Adrenal gland (tissue), 12 donors: ENCODE data around the gene CBL. TPM values are rescaled to one million over a fixed set of nuclear protein-coding genes. Genes with fewer than 3 reads are reported as not detected.

Experiments used
- DNase-seq, 7 donors: peaks; one replicate each; pipeline ENCODE4 v3.0.0-alpha.2; 2019 to 2020
- H3K27ac ChIP-seq, 5 donors: fragments of 200-600 bp; sonication (generic) in 4 of 5; 1 replicate in 3 of 5; 2 replicates in 2 of 5; pipeline versions ENCODE4 v1.5.1 to v1.8.0; 2016 to 2020; ENCODE audit warnings: mild to moderate bottlenecking in 1 of 5
- H3K27me3 ChIP-seq: fragments of 200-600 bp; 2 replicates; pipeline ENCODE4 v1.8.0; 2021
- H3K36me3 ChIP-seq, 2 donors: fragments of 200-600 bp; replicated peaks in 1 of 2; 1 replicate in 1 of 2; 2 replicates in 1 of 2; pipeline versions ENCODE4 v1.5.1 to v1.8.0; 2018 to 2022
- H3K4me1 ChIP-seq, 2 donors: fragments of 200-600 bp; replicated peaks in 1 of 2; 1 replicate in 1 of 2; 2 replicates in 1 of 2; pipeline versions ENCODE4 v1.5.1 to v1.8.0; 2018 to 2021
- H3K4me3 ChIP-seq, 4 donors: fragments of 200-600 bp; sonication (generic) in 3 of 4; one replicate each; pipeline ENCODE4 v1.5.1; 2016 to 2018
- H3K9me3 ChIP-seq, 3 donors: fragments of 200-600 bp; sonication (generic) in 1 of 3; replicated peaks in 1 of 3; 1 replicate in 2 of 3; 2 replicates in 1 of 3; pipeline versions ENCODE4 v1.5.1 to v1.8.0; 2016 to 2021
- CTCF ChIP-seq, 6 experiments: fragments of 450-650 bp in 4 of 6; fragments of 200-600 bp in 2 of 6; sonication (generic) in 1 of 6; IDR thresholded peaks; 1 replicate in 5 of 6; 2 replicates in 1 of 6; pipeline versions ENCODE4 v1.5.1 to v1.8.0; 2016 to 2021; ENCODE audit warnings: antibody characterized with exemption in 6 of 6, mild to moderate bottlenecking in 2 of 6, moderate library complexity in 1 of 6
- POLR2A ChIP-seq, 2 donors: fragments of 450-650 bp; IDR thresholded peaks; one replicate each; pipeline ENCODE4 v1.6.1; 2017; ENCODE audit warnings: antibody characterized with exemption in 2 of 2, mild to moderate bottlenecking in 2 of 2, moderate library complexity in 1 of 2
- WGBS, 4 donors: extraction: QIAGEN DNeasy Blood & Tissue Kit in 2 of 4; methylation state at CpG; one replicate each; pipeline versions ENCODE4 v1.1.5 to v1.1.7; 2013 to 2017; 5-methylcytosine and 5-hydroxymethylcytosine counted together
- intact Hi-C, 2 donors: fragments of 100-400 bp; cut with DNase I; formaldehyde crosslinking; loops; one replicate each; pipeline versions ENCODE4 v1.14.1 to v1.15.0; 2022 to 2023
- polyA plus RNA-seq, 3 donors: library from polyadenylated mRNA; stranded (reverse); fragments of 200-250 nt in 2 of 3; fragments of 350-450 nt in 1 of 3; fragmentation: Illumina TruSeq in 1 of 3; extraction: RNeasy Lipid Tissue Mini Kit (QIAGEN cat#74804) in 1 of 3; gene quantifications; one replicate each; pipeline ENCODE4 v1.2.3, GENCODE V29; 2013 to 2014
- total RNA-seq, 9 donors: library from RNA; depleted of rRNA in 4 of 9; stranded (reverse); fragments of >200 nt in 4 of 9; fragments of 120-200 nt in 1 of 9; fragmentation: NEBNext Ultra II Directional in 1 of 9; extraction: Animal tissue kit (Norgen Biotek cat#: 25700) in 1 of 9; gene quantifications; one replicate each; pipeline versions ENCODE4 v1.1.0 to v1.2.4, GENCODE V29; 2013 to 2023
- donor health status: healthy with polysubstance abuse.
- donor health status: Bipolar disorder and iron deficiency.
- donor health status: DM: yes; HTN: yes; CAD: no.
- donor health status: DM: no; HTN: no; CAD: no.
- donor health status: DM: no; HTN: no; CAD: no.
- donor health status: DM: yes; HTN: yes; CAD: no.

The CBL gene
- total and polyA plus RNA-seq, 12 donors: 4.9 to 21.9 (median 13.5) TPM

DNA sequence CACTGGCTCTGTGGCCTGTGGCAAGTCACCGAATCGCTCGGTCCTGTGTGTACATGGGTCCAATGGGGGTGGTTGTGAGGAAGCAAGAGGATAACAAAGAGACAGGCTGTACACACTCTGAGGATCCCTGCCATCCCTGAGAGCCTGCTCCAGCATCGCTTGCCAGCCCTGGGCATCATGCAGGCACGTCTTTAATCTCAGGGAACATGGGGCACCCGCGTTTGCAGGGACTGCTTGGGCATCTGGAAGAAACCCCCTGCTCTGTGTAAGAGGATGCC is 135.8 kb downstream of the CBL start:
- H3K9me3 ChIP-seq: no peaks in the 10 kb centered on the region
- intact Hi-C loops: loop anchor here in 1 of 2 donors (5.0 kb wide), 1 partner anchor 35 kb away; no protein-coding TSS in a partner anchor
- H3K27ac ChIP-seq: no peak overlapping the region
- 66 to 93% (median 70%) methylated on average over 3 to 7 of the region's 7 CpGs for WGBS, 4 donors
- DNase-seq: no peak
- TF ChIP-seq CTCF (IDR thresholded peaks at IDR 0.05) (no peak), POLR2A (IDR thresholded peaks at IDR 0.05) (no peak)
- H3K27me3 ChIP-seq: no peaks in the 10 kb centered on the region
- H3K4me3 ChIP-seq: no peak overlapping the region
- H3K4me1 ChIP-seq: peaks cover 16 to 38% of the 10 kb centered on the region in 2 donors
- H3K36me3 ChIP-seq: peaks cover 0 to 2% of the 10 kb centered on the region in 2 donors

DNA sequence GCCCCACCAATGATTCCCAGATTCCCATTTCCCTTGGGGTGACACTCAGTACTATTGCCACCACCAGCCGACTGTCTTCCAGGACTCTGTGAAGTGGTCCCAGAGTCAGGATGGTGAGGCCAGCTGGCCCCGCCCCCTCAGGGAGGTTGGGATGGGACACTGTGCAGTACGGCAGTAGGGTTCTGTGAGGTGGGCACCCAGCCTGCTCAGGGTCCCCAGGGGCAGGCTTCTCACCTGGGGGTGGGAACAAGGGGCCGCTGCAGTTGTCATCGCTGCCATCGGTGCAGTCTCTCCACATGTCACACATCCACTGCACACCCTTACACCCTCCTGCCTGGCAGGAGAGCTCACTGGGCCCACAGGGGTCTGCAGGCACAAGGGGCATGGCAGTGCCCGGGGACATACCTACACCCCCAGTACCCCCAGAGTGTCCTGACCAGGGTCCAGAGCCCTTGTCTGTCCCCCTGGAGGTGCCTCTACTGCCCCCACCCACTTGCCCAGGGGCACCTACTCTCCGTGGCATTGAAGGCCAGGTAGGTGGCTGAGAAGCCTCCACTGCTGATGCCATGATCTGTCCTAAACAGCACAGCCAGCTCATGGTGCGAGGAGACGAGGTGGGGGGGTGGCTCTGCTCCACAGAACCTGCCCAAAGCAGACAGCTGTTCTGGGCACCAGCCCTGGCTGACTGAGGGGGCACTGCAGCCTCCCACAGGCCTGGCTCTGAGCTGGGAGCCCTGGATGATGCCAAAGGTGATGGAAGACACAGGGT is 136.4 kb downstream of the CBL start:
- 74 to 89% (median 81%) methylated on average over 3 to 10 of the region's 10 CpGs for WGBS, 4 donors
- Histone ChIP-seq H3K9me3 (no peaks in the 10 kb centered on the region), H3K27me3 (no peaks in the 10 kb centered on the region), H3K27ac (no peak overlapping the region), H3K4me1 (peaks cover 22 to 40% of the 10 kb centered on the region in 2 donors), H3K36me3 (no peaks in the 10 kb centered on the region), H3K4me3 (no peak overlapping the region)
- TF ChIP-seq POLR2A (IDR thresholded peaks at IDR 0.05) (no peak), CTCF (IDR thresholded peaks at IDR 0.05) (no peak)
- DNase-seq: no peak
- intact Hi-C loops: loop anchor here in 1 of 2 donors (5.0 kb wide), 1 partner anchor 35 kb away; no protein-coding TSS in a partner anchor

DNA sequence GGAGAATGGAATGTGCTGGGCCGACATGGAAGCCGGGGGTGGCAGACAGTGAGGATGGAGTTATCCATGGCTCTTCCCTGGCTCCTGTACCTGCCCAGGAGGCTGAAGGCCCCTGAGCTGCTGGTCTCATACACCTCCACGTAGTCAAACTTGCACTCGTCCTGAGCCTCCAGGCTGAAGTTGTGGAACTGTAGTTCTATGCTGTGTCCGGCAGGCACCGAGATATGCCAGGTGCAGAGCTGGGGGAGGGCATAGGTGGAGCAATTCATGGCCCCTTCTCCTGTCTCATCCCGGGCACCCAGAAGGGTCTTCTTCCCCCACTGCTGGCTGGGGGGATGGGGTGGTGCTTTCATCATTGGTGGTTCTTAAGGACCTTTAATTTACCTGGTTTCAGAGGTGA is 137.6 kb downstream of the CBL start:
- no peaks in the 10 kb centered on the region for H3K27me3 ChIP-seq
- no peaks in the 10 kb centered on the region for H3K9me3 ChIP-seq
- no peaks in the 10 kb centered on the region for H3K36me3 ChIP-seq
- TF ChIP-seq CTCF (IDR thresholded peaks at IDR 0.05): no peak
- H3K4me3 ChIP-seq: no peak overlapping the region
- peaks cover 22 to 29% of the 10 kb centered on the region in 2 donors for H3K4me1 ChIP-seq
- intact Hi-C loops: loop anchor here in 1 of 2 donors (5.0 kb wide), 1 partner anchor 34 kb away; no protein-coding TSS in a partner anchor
- no peak overlapping the region for H3K27ac ChIP-seq
- 80 to 95% (median 92%) methylated on average over 6 to 7 of the region's 7 CpGs for WGBS, 4 donors
- no peak for DNase-seq

DNA sequence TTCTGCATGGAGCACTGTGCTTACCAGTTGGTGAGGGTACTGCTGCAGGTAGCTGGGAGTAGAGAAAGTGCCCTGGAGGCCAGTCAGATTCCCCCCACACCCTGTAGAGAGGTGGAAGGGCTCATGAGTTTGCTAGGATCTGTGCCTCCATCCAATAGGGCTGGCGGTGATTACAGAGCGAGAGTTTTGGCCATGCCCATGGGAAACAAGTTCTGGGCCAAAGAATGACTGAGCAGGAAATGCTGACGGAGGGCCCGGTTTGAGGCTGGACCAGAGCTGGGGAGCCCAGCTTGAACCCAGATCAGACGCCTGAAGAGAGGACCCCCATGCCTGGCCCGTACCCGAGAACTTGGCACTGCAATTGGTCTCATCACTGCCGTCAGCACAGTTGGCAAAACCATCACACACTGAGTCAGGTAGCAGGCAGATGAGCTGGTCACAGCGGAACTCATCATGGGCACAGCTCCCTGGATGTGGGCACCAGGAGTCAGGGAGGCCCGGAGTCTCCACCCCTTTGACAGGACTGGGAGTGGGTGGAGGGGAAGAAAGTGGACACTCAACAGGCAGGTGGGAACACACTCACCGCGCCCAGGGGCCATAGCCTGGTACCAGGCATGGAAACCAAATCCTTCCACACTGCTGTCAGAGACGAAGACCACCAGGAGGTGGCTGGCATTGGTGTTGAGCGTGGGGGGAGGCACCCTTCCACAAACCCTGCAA is 138.3 kb downstream of the CBL start:
- H3K27ac ChIP-seq: no peak overlapping the region
- peaks cover 20 to 22% of the 10 kb centered on the region in 2 donors for H3K4me1 ChIP-seq
- H3K4me3 ChIP-seq: no peak overlapping the region
- H3K27me3 ChIP-seq: no peaks in the 10 kb centered on the region
- no peaks in the 10 kb centered on the region for H3K9me3 ChIP-seq
- no peaks in the 10 kb centered on the region for H3K36me3 ChIP-seq
- 76 to 82% (median 81%) methylated on average over 9 to 14 of the region's 14 CpGs for WGBS, 4 donors
- DNase-seq: no peak
- intact Hi-C loops: loop anchor here in 1 of 2 donors (5.0 kb wide), 1 partner anchor 33 kb away; no protein-coding TSS in a partner anchor
- TF ChIP-seq CTCF (IDR thresholded peaks at IDR 0.05) (no peak), POLR2A (IDR thresholded peaks at IDR 0.05) (no peak)
